Stimulated activated CD4-positive, alpha-beta T cell treated with anti-CD3 and anti-CD28 coated beads, Interleukin-12 subunit alpha, Interleukin-12 subunit beta, amount 100 ng/mL, for 24 hours (primary cell): ENCODE measurements around the gene ARHGAP26.

ENCODE experiments used
- DNase-seq, 2 experiments: peaks; one replicate each; pipeline ENCODE4 v3.0.0-alpha.2; 2020; ENCODE audit warnings: low read depth in 2 of 2

ARHGAP26 gene

DNA sequence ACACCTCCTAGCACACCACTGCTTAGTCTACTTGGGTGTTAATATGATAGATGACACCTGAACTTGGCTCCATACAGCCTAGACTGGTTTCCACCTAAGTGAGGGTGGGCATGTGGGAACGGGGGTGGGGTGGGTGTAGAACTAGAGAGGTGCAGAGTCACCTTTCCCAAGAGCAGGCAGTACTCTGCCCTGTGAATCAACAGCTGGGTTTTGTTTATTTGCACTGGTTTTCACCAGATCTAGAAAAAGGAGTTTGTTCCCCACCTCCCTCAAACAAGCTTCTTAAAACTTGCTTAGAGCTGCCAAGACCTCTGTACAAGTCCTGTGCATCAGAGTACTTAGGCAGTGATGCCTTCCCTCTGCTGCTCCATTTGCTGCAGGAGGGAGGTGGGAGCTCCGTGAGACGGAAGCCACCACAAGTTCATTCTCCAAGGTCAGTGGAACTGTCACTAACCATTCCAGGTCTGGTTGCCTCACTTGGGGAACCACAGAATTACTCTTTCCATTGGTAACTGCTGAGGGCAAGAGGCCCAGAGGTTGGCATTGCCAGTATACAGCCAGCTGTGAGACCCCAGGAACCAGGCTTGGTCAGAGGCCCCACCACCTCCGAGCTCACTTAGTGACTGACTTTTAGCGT is 469.8 kb downstream of the ARHGAP26 start:
- DNase-seq = no peak

DNA sequence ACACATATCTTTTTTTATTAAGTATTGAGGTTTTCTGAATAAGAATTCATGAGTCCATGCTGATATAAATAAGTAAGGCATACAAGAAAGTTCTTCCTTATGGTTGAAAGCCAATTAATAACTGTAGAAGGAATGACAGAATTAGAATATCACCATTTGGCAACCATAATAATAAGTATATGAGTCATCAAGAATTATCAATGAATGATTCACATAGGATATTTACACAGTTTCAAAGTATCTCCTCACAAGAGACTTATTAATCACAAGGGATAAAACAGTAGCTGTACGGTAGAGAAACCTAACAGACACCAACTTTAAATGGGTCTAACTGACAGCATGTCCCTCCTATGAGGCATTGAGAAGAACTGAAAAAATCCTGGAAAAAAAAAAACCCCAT is 471.7 kb downstream of the ARHGAP26 start:
- no peak for DNase-seq

DNA sequence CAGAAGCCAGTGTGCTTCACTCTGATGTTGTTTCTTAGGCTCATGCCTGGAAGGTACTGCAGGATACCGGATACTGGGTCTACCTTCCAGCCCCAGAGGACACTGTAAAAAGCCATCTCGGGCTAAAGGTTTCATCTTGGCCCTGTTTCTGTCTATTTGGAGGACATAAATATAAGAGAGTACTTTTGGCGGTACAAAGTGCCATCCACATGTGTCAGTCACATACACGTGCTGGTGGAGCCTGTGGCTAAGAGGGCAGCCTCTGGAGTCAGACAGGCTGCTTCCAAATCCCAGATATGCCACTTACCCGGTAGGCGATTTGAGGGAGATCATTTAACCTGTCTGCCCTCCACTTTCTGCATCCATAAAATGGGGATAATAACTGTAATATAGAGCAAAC is 472.9 kb downstream of the ARHGAP26 start:
- DNase-seq = no peak

DNA sequence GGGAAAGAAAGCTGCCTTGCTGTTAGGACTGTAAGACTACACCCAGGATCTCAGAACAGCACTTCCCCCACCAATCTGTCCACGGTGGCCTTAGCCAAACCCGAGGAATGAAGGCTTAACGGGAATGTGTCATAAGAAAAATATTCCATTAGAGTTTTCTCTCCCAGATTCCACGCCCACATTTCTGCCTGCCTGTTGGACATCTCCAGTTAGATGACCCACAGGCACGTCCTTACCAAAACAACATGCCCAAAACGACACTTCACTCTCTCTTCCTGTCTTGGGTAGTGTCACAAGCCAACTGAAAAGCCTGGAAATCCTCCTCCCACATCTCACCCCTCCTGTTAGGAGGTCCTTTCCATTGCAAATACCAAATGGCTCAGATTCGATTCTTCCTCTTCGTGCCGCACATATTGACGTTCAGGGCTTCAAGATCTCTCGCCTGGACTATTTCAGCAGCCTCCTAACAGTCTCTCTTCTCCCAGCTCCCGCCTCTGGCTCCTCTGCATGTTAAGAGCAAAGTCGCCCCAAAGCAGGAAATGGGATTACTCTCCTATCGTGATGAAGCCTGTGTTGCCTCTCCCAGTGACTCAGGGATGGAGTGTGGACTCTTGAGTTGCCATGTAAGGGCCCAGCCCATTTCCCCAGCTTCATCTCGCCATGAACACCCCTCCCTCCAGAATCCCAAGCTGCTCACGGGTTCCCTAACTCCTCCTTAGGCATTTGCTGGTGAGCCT is 474.0 kb downstream of the ARHGAP26 start:
- DNase-seq = no peak

DNA sequence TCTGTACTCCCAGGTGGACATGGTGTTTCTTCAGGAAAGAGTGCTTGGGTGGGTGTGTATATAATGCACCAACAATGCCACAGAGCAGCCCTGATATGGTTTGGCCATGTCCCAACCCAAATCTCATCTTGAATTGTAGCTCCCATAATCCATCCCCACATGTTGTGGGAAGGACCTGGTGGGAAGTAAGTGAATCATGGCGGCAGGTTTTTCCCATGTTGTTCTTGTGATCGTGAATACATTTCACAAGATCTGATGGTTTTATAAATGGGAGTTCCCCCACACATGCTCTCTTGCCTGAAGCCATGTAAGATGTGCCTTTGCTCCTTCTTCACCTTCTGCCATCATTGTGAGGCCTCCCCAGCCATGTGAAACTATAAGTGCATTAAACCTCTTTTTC is 474.8 kb downstream of the ARHGAP26 start:
- DNase-seq = no peak

GRCh38 chr5:143245929-143246561 is 475.9 kb downstream of the ARHGAP26 start:
- DNase-seq = no peak

DNA sequence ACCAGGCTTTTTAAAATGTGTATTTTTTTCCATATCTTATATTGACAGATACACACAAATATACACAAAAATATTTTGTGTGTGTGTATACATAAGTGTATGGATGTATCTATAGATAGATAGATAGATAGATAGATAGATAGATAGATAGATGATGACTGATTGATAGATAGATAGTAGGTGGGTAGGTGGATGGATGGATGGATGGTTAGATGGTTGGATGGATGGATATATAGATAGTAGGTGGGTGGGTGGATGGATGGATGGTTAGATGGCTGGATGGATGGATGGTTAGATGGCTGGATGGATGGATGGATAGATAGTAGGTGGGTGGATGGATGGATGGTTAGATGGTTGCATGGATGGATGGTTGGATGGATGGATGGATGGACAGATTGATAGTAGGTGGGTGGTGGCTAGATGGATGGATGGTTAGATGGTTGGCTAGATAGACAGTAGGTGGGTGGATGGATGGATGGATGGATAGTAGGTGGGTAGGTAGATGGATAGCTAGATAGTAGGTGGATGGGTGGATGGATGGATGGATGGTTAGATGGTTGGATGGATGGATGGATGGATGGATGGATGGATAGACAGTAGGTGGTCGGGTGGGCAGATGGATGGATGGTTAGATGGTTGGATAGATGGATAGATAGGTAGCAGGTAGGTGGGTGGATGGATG is 477.1 kb downstream of the ARHGAP26 start:
- DNase-seq = no peak

- DNase-seq = no peak
Measured at GRCh38 chr5:143248391-143248790, 478.2 kb downstream of the ARHGAP26 start.

GRCh38 chr5:143248822-143249579 is 478.8 kb downstream of the ARHGAP26 start:
- DNase-seq = no peak

DNA sequence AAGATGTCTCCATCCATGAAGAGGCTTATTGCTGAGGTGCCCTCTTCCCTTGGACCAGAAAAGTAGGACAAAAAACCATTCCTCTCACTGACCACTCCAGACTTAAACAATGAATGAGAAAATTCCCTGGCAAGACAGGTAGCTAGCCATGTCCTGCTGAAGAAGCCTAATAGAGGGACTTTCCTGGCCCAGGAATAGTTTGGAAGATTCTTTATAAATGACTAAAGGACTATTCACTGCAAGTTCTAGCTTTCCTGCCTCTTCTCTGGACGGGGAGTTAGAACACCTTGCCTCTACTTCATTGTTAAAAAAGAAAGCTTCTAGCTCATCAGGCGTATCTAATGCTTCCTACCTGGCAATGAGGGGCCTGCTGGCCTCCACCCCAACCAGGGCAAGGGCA is 479.7 kb downstream of the ARHGAP26 start:
- no peak for DNase-seq

DNA sequence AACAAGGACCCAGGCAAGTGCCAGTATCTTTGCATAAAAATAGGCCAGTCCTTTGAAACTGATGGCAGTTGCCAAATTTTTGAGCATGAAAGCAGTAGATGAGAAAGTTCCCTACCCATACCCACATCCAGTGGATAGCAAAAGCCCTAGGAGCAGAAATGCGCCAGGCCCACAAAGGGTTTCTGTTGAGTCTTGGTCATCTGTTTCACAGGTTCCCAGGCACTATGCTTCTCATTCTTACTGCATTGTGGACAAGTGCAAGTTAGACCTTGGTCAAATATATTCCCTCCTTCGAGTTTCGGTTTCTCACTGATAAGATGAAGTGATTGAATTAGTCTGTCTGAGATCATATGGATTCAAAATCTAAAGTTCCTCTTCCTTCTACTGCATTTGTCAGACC is 481.0 kb downstream of the ARHGAP26 start:
- no peak for DNase-seq

GRCh38 chr5:143251946-143252345 is 481.8 kb downstream of the ARHGAP26 start:
- DNase-seq = no peak

DNA sequence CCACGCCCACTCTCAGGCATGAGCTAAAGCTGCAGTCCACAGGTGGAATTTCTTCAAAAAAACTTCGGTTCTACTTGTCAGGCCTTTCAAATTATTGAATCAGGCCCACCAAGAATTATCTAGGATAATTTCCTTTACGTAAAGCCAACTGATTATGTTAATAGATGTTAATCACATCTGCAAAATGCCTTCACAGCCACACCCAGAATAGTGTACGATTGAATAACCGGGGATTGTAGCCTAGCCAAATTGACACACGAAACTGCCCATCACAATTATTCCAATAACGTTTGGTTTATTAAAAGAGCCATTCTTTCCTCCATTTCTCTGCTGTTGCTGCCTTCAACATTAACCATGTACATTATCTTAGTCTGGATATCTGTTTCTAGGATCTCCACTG is 484.6 kb downstream of the ARHGAP26 start:
- DNase-seq = no peak

- no peak for DNase-seq
Measured at GRCh38 chr5:143258559-143259253, 488.5 kb downstream of the ARHGAP26 start.

- no peak for DNase-seq
Measured at GRCh38 chr5:143259254-143259605, 489.1 kb downstream of the ARHGAP26 start.

GRCh38 chr5:143261748-143262392 is 491.7 kb downstream of the ARHGAP26 start:
- DNase-seq = no peak

- DNase-seq = no peak
Measured at GRCh38 chr5:143262393-143263174, 492.4 kb downstream of the ARHGAP26 start.

GRCh38 chr5:143263272-143263810 is 493.2 kb downstream of the ARHGAP26 start:
- no peak for DNase-seq

DNA sequence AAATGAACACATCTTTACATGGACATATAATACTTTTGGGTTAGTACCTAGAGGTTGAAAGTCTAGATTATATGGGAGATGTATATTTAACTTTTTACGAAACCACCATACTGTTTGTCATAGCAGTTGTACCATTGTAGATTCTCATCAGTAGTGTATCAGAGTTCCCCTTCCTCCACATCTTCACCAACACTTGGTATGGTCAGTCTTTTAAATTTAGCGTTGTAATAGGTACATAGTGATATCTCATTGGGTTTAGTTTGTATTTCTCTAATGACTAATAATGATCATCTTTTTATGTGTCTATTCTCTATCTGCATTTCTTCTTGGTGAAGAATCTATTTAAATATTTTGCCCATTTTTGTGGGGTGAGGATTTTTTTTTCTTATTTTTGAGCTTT is 495.8 kb downstream of the ARHGAP26 start:
- DNase-seq = no peak

GRCh38 chr5:143267186-143267585 is 497.0 kb downstream of the ARHGAP26 start:
- DNase-seq = no peak
